Subcutaneous adipose tissue (tissue), 4 donors: ENCODE data around the gene HOXD10. TPM values are rescaled to one million over a fixed set of nuclear protein-coding genes. Genes with fewer than 3 reads are reported as not detected.

Source experiments
- total RNA-seq, 4 donors: library from RNA; depleted of rRNA; stranded (reverse); fragments of >200 nt; gene quantifications; one replicate each; pipeline ENCODE4 v1.1.0, GENCODE V29; 2016
- TF ChIP-seq, protein P1 (sequence below): fragments of 450-650 bp; IDR thresholded peaks from one replicate; pipeline ENCODE4 v1.5.1; 2016; ENCODE audit warnings: low read depth, mild to moderate bottlenecking, control low read depth, antibody characterized with exemption, moderate library complexity

HOXD10 gene
- total RNA-seq, 4 donors from 2014 or later, result 0.17 to 0.66 TPM; not detected in 2

DNA sequence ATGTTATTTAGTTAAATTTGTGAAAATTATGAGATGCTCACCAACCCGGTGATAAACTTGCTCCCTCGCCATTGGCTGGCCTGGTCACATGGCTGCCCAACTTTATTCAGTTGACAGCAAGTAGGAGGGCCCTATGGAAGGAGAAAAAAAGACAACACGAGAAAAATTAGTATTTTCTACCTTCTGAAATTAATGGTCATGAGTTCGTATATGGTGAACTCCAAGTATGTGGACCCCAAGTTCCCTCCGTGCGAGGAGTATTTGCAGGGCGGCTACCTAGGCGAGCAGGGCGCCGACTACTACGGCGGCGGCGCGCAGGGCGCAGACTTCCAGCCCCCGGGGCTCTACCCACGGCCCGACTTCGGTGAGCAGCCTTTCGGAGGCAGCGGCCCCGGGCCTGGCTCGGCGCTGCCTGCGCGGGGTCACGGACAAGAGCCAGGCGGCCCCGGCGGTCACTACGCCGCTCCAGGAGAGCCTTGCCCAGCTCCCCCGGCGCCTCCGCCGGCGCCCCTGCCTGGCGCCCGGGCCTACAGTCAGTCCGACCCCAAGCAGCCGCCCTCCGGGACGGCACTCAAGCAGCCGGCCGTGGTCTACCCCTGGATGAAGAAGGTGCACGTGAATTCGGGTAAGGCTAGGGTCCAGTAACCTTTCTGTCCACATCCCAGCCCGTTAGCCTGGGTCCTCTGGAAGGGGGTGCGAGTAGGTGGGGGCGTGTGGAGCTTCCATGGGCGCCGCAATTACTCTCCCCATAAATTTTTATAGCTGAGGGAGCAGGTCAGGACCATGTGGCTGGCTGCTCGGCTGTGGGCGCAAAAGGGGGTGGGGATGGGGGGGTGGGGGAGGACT, 35.1 kb downstream of the HOXD10 start, which contains the start of gene HOXD4:
HOXD4 (plus strand) TSS at position 109 of the 846 bp plus-strand sequence; CDS start at position 193, 84 bp downstream.
- TF ChIP-seq, protein P1, sequence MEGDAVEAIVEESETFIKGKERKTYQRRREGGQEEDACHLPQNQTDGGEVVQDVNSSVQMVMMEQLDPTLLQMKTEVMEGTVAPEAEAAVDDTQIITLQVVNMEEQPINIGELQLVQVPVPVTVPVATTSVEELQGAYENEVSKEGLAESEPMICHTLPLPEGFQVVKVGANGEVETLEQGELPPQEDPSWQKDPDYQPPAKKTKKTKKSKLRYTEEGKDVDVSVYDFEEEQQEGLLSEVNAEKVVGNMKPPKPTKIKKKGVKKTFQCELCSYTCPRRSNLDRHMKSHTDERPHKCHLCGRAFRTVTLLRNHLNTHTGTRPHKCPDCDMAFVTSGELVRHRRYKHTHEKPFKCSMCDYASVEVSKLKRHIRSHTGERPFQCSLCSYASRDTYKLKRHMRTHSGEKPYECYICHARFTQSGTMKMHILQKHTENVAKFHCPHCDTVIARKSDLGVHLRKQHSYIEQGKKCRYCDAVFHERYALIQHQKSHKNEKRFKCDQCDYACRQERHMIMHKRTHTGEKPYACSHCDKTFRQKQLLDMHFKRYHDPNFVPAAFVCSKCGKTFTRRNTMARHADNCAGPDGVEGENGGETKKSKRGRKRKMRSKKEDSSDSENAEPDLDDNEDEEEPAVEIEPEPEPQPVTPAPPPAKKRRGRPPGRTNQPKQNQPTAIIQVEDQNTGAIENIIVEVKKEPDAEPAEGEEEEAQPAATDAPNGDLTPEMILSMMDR, result no peak

DNA sequence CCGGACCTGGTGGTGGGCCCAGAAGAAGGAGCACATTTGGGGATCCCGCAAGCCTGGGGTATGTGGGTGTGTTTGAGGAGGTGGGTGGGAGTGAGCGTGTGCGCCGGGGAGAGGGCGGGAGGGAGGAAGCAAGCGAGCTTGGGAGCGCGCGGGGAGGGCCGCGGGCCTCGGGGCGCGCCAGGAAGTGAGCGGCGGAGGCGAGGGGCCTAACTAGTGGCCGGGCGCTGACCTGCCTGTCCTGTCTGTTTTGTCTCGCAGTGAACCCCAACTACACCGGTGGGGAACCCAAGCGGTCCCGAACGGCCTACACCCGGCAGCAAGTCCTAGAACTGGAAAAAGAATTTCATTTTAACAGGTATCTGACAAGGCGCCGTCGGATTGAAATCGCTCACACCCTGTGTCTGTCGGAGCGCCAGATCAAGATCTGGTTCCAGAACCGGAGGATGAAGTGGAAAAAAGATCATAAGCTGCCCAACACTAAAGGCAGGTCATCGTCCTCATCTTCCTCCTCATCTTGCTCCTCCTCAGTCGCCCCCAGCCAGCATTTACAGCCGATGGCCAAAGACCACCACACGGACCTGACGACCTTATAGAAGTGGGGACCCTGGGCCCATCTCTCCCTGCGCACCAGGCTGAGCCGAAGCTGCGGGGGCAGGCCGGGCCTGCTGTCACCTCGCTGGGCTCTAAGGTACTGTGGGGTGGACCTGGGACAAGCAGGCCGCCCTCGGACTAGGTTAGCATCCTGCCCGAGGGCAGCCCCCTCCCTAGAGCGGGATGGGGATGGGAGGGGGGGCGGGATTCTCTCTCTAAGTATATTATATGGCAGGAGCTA, 36.0 kb downstream of the HOXD10 start:
- TF ChIP-seq, protein P1, result no peak

DNA sequence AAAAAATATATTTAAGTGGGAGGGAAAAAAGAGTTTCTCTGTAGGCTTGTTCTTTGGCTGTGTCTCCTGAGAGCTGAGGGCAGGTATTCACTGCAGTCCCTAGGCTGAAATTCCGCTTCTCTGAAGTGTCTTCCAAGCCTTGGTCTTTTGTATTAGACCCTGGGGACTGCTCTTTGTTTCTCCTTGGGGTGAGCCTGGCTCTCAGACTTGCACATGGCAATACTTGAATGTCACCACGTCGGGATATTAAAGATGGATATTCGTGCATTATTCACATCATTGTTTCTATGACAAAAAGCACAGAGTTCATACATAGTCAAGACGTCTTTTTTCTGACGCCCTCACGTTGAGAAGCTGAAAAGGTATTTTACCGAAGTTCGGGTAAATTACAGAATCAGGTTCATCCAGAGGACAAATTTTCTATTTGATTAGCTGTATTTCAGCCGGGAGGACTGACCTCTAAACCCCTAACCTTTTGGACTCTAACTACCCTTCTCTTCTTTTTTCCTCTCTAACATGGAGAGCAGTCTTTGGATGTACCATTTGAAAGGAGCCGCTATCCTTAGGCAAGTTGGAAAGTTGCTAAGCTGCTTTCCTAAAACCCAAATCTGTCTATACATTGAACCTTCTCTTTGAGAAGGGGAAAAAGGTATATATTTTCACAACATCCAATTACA, 38.1 kb downstream of the HOXD10 start:
- TF ChIP-seq, protein P1, result no peak

DNA sequence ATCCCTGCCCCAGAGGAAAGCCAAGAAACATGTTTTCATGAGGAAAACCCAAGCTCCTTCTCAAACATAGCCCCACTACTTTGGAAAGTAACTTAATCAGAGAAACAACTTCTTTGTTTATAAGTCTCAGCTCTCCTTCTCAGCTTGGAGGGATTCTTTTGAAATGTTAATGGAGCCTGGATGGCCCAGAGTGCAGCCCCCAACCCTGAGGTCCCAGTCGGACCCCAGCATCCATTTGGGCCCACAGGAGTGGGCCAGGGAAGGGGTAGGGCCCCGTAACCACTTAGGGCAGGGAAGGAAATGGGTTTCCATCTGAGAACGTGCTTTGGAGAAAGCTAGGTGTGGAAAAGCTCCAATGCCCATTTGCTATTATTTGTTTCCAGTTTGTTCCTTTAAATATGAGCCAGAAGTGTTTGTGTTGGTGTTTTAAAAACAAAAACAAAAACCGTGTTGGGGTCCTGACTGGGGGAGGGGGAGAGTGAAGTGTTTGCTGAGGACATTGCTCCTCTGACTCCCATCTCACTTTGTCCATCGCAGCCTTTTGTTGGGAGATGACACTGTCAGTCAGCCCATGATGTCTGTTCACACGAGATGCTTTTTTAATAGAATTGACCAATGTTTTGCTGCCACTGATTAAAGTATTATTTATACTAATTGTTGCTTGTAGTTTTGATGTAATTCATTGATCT, 38.9 kb downstream of the HOXD10 start:
- TF ChIP-seq, protein P1, result no peak

DNA sequence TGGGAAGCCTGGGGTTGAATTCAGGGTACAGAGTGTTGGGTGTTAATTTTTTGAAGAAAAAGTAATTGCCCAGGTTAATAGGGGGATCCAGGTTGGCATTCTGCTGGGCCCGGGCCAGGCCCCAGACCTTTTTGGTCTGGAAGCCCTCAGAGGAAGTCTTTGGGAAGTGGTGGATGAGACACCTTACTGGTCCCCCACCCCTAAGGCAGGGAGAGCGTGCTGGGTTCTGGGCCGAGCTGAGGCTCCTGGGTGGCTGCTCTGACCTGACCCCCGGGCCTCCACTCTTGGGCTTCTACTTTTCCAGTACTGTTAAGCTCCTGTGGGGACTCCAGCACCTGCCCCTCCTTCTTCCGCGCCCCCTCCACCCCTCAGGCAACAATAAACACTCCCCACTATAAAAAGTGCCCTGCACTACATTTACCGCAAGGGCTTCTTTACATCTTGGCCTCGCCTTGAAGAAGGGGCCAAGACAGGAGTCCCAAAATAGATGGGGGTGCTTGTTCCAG, 39.8 kb downstream of the HOXD10 start:
- TF ChIP-seq, protein P1, result no peak

DNA sequence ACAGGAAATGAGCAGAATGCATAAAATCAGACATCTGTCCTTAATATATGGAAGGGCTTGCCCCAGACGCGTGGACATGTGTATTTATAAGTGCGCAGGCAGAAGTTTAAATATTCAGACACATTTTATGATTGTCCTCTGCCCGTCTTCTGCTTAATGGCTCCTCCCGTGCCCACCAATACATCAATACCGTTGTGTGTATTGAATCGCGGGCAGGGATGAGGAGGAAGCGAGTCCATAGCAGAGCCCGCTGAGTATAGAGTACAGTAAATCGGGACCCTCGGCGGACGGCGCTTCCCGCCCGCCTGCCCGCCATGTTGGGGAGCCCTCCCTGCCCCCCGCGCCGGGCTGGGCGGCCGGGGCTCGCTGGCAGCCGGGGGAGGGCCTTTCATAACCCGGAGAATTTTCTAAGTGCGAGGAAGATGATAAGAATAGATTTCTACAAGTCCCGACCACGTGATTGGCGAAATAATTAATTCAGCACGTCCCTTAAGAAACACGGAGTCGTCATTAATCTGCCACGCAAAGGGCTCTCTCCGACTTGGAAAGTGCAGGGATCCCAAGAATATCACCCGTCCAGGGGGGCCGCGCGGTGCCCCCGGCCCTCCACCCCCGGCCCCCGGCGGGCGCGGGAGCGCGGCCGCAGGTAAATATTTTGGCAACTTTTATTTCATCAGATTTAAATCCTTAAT, 40.4 kb downstream of the HOXD10 start, which contains the start of gene HOXD3:
HOXD3 (plus strand) TSS at position 501 of the 692 bp plus-strand sequence. CDS start 11,808 bp downstream, outside the sequence.
- TF ChIP-seq, protein P1, result no peak
